ENCODE data around the gene HDAC9.

DNA sequence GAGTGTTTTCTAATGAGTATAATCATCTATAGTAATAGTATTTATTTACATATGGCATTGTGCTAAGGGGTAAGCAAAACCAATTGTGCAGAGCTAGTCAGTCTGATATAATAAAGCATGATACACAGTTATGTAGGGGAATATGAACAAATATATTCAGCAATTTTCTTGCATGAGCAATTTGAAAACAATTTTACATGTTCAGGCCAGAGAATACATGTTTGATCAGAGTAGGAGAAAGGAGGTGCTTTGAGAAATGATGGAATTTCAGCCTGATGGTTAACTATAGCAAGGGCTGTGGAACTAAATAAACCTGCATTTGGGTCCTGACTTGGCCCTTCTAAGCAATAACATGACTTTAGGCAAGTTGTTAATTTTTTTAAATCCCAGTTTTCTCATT, 407.3 kb downstream of the HDAC9 start:
- TF ChIP-seq, protein P1, sequence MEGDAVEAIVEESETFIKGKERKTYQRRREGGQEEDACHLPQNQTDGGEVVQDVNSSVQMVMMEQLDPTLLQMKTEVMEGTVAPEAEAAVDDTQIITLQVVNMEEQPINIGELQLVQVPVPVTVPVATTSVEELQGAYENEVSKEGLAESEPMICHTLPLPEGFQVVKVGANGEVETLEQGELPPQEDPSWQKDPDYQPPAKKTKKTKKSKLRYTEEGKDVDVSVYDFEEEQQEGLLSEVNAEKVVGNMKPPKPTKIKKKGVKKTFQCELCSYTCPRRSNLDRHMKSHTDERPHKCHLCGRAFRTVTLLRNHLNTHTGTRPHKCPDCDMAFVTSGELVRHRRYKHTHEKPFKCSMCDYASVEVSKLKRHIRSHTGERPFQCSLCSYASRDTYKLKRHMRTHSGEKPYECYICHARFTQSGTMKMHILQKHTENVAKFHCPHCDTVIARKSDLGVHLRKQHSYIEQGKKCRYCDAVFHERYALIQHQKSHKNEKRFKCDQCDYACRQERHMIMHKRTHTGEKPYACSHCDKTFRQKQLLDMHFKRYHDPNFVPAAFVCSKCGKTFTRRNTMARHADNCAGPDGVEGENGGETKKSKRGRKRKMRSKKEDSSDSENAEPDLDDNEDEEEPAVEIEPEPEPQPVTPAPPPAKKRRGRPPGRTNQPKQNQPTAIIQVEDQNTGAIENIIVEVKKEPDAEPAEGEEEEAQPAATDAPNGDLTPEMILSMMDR (IDR thresholded peaks at IDR 0.05; ENCODE audit: low read depth, low read length, poor library complexity, severe bottlenecking), result no peak
- TF ChIP-seq EZH2phosphoT487 (IDR thresholded peaks at IDR 0.05; ENCODE audit: borderline replicate concordance, low read length), result no peak

All from DOHH2 (cell line).